ENCODE measurements around the gene HBG1. TPM values are rescaled to one million over a fixed set of nuclear protein-coding genes. Genes with fewer than 3 reads are reported as not detected.

HBG1 gene
- not detected in 2 replicates for total RNA-seq

GRCh38 chr11:5249807-5250396, at the start of gene HBG1:
Gene HBG1, minus strand, starts transcription at chr11:5249857. Its CDS starts 53 bp downstream, at chr11:5249804.

GRCh38 chr11:5269715-5270147, 20.1 kb upstream of the HBG1 start, which contains the start of gene HBE1:
Gene HBE1, minus strand, starts transcription at chr11:5269945. Its CDS starts 55 bp downstream, at chr11:5269890.

GRCh38 chr11:5254646-5255413, 5.2 kb upstream of the HBG1 start, which contains the start of gene HBG2:
Gene HBG2, minus strand, starts transcription at chr11:5254781. Its CDS starts 53 bp downstream, at chr11:5254728.

GRCh38 chr11:5234381-5234834, 15.2 kb downstream of the HBG1 start, which contains the start of gene HBD:
Gene HBD, minus strand, starts transcription at chr11:5234483. Its CDS starts 50 bp downstream, at chr11:5234433.

GRCh38 chr11:5226732-5227310, 22.8 kb downstream of the HBG1 start, which contains the start of gene HBB:
Gene HBB, minus strand, starts transcription at chr11:5227071. Its CDS starts 50 bp downstream, at chr11:5227021.

GRCh38 chr11:5200582-5200981, 49.1 kb downstream of the HBG1 start, which contains the start of gene OR51V1:
Gene OR51V1, minus strand, starts transcription at chr11:5200682. Its CDS starts 0 bp downstream, at chr11:5200682.

Other genes starting within 250 kb of the HBG1 start
- gene OR52J3, start 203.3 kb downstream of the HBG1 start, total RNA-seq = not detected in 2 replicates
- not detected in 2 replicates for gene OR52E2, start 190.2 kb downstream of the HBG1 start, total RNA-seq
- not detected in 2 replicates for gene OR52E1, start 180.3 kb downstream of the HBG1 start, total RNA-seq
- gene OR52A5, start 111.5 kb downstream of the HBG1 start, total RNA-seq = not detected in 2 replicates
- gene OR52A1, start 95.1 kb downstream of the HBG1 start, total RNA-seq = not detected in 2 replicates
- gene OR51V1, start 49.2 kb downstream of the HBG1 start, total RNA-seq = not detected in 2 replicates
- gene HBB, start 22.8 kb downstream of the HBG1 start, total RNA-seq = not detected in 2 replicates
- gene HBD, start 15.4 kb downstream of the HBG1 start, total RNA-seq = not detected in 2 replicates
- gene HBG2, start 4.9 kb upstream of the HBG1 start, total RNA-seq = not detected in 2 replicates
- not detected in 2 replicates for gene HBE1, start 20.1 kb upstream of the HBG1 start, total RNA-seq
- not detected in 2 replicates for gene OR51B4, start 52.1 kb upstream of the HBG1 start, total RNA-seq
- not detected in 2 replicates for gene OR51B2, start 74.4 kb upstream of the HBG1 start, total RNA-seq
- gene OR51B5, start 93.7 kb upstream of the HBG1 start, total RNA-seq = not detected in 2 replicates
- gene OR51B6, start 101.7 kb upstream of the HBG1 start, total RNA-seq = not detected in 2 replicates
- gene OR51M1, start 134.0 kb upstream of the HBG1 start, total RNA-seq = not detected in 2 replicates
- gene OR51Q1, start 172.3 kb upstream of the HBG1 start, total RNA-seq = not detected in 2 replicates
- not detected in 2 replicates for gene OR51I1, start 191.7 kb upstream of the HBG1 start, total RNA-seq
- gene OR51I2, start 199.5 kb upstream of the HBG1 start, total RNA-seq = not detected in 2 replicates
- gene OR52D1, start 238.8 kb upstream of the HBG1 start, total RNA-seq = not detected in 2 replicates

All from nasal cavity respiratory epithelium epithelial cell of viscerocranial mucosa (primary cell).